Vagina (tissue), 2 donors: ENCODE results near the gene MRPL17. TPM values are rescaled to one million over a fixed set of nuclear protein-coding genes. Genes with fewer than 3 reads are reported as not detected.

Experiments
- DNase-seq, 2 donors: peaks; one replicate each; pipeline ENCODE4 v3.0.0-alpha.2; 2017; ENCODE audit errors: extremely low spot score in 2 of 2
- H3K27ac ChIP-seq: fragments of 200-600 bp; sonication (generic); one replicate; pipeline ENCODE4 v1.5.1; 2019
- H3K27me3 ChIP-seq: fragments of 200-600 bp; sonication (generic); one replicate; pipeline ENCODE4 v1.5.1; 2019
- H3K36me3 ChIP-seq, 2 donors: fragments of 200-600 bp; sonication (generic); one replicate each; pipeline ENCODE4 v1.5.1; 2017 to 2019
- H3K4me1 ChIP-seq: fragments of 200-600 bp; sonication (generic); one replicate; pipeline ENCODE4 v1.5.1; 2019
- H3K4me3 ChIP-seq, 2 donors: fragments of 200-600 bp; sonication (generic); 1 replicate in 1 of 2; 2 replicates in 1 of 2; pipeline ENCODE4 v1.5.1; 2016 to 2019
- H3K9me3 ChIP-seq: fragments of 200-600 bp; sonication (generic); one replicate; pipeline ENCODE4 v1.5.1; 2019
- POLR2A ChIP-seq, 2 donors: fragments of 450-650 bp; IDR thresholded peaks; one replicate each; pipeline ENCODE4 v1.6.1; 2017; ENCODE audit warnings: antibody characterized with exemption in 2 of 2, mild to moderate bottlenecking in 2 of 2, moderate library complexity in 2 of 2
- POLR2AphosphoS5 ChIP-seq, 2 donors: sonication (generic); formaldehyde crosslinking; IDR thresholded peaks; one replicate each; pipeline ENCODE4 v1.9.0; 2017; ENCODE audit warnings: antibody characterized with exemption in 2 of 2, mild to moderate bottlenecking in 2 of 2, low read depth in 1 of 2; ENCODE audit not compliant: insufficient read depth in 1 of 2
- intact Hi-C: fragments of 100-400 bp; cut with DNase I; formaldehyde crosslinking; loops from one replicate; pipeline ENCODE4 v1.15.1; 2023
- total RNA-seq: library from RNA; depleted of rRNA; stranded (reverse); fragments of >200 nt; gene quantifications from one replicate; pipeline ENCODE4 v1.2.3, GENCODE V29; 2016
- TF ChIP-seq, protein P1 (sequence below), 3 experiments: fragments of 450-650 bp in 2 of 3; fragments of 200-600 bp in 1 of 3; sonication (generic) in 1 of 3; IDR thresholded peaks; one replicate each; pipeline ENCODE4 v1.5.1; 2017 to 2019; ENCODE audit warnings: antibody characterized with exemption in 3 of 3, mild to moderate bottlenecking in 2 of 3, moderate library complexity in 2 of 3

The MRPL17 gene
- total RNA-seq, 1 donor from 2014 or later = 55.2 TPM

DNA sequence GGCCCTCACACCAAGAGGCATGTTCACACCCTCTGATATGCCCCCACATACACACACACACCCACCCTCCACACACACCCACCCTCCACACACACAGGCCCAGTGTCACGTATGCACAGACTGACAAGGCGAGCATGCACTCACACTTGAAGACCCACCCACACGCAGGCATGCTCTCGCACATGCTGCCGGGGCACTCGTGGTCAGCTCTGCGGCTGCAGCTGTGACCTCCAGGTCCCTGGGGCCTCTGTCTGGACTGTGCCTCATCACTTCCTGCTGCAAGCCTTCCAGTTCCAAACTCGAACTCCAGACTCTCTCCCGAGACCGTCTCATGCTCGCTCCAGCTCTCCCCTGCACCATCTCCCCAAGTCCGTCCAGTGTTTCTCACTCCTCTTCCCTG is 37.1 kb downstream of the MRPL17 start:
- Histone ChIP-seq H3K36me3 (no peaks in the 10 kb centered on the region), H3K4me1 (peaks cover 25% of the 10 kb centered on the region), H3K27me3 (no peaks in the 10 kb centered on the region), H3K4me3 (peak overlapping the region; percentile 20 to 25), H3K27ac (peak overlapping the region; percentile 63), H3K9me3 (no peaks in the 10 kb centered on the region)
- peak in 1 of 2 donors; percentile 89 for DNase-seq
- TF ChIP-seq, protein P1, sequence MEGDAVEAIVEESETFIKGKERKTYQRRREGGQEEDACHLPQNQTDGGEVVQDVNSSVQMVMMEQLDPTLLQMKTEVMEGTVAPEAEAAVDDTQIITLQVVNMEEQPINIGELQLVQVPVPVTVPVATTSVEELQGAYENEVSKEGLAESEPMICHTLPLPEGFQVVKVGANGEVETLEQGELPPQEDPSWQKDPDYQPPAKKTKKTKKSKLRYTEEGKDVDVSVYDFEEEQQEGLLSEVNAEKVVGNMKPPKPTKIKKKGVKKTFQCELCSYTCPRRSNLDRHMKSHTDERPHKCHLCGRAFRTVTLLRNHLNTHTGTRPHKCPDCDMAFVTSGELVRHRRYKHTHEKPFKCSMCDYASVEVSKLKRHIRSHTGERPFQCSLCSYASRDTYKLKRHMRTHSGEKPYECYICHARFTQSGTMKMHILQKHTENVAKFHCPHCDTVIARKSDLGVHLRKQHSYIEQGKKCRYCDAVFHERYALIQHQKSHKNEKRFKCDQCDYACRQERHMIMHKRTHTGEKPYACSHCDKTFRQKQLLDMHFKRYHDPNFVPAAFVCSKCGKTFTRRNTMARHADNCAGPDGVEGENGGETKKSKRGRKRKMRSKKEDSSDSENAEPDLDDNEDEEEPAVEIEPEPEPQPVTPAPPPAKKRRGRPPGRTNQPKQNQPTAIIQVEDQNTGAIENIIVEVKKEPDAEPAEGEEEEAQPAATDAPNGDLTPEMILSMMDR (IDR thresholded peaks at IDR 0.05) = no peak
- TF ChIP-seq POLR2A (IDR thresholded peaks at IDR 0.05) (no peak), POLR2AphosphoS5 (IDR thresholded peaks at IDR 0.05; ENCODE audit: insufficient read depth in 1 of 2, low read depth in 1 of 2) (no peak)
- intact Hi-C loops = no loop called here

DNA sequence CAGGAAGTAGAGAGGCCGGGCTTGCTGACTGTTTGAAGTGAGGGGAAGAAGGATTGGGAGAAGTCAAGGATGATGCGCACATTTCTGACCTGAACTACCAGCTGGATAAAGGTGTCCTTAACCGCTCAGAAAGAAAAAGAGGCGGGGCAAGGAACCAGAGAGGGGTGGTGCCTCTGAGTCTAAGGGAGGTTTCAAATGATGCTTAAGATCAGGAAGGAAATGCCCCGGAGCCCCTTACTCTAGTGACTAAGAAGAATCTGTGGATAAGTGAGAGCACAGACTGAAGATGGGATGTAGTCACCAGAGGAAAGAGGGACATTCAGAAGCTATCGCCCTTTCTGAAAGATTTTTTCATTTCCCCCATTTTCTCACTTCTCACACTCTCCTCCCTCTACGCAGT is 40.2 kb downstream of the MRPL17 start:
- no peak overlapping the region for H3K27ac ChIP-seq
- H3K27me3 ChIP-seq = no peaks in the 10 kb centered on the region
- DNase-seq = no peak
- H3K4me1 ChIP-seq = peaks cover 42% of the 10 kb centered on the region
- H3K36me3 ChIP-seq = peaks cover 0 to 14% of the 10 kb centered on the region in 2 donors
- H3K4me3 ChIP-seq = no peak overlapping the region
- no peaks in the 10 kb centered on the region for H3K9me3 ChIP-seq
- TF ChIP-seq POLR2AphosphoS5 (IDR thresholded peaks at IDR 0.05; ENCODE audit: insufficient read depth in 1 of 2, low read depth in 1 of 2) = no peak
- TF ChIP-seq, protein P1 (IDR thresholded peaks at IDR 0.05) = no peak
- no peak for TF ChIP-seq POLR2A (IDR thresholded peaks at IDR 0.05)
- intact Hi-C loops = no loop called here

DNA sequence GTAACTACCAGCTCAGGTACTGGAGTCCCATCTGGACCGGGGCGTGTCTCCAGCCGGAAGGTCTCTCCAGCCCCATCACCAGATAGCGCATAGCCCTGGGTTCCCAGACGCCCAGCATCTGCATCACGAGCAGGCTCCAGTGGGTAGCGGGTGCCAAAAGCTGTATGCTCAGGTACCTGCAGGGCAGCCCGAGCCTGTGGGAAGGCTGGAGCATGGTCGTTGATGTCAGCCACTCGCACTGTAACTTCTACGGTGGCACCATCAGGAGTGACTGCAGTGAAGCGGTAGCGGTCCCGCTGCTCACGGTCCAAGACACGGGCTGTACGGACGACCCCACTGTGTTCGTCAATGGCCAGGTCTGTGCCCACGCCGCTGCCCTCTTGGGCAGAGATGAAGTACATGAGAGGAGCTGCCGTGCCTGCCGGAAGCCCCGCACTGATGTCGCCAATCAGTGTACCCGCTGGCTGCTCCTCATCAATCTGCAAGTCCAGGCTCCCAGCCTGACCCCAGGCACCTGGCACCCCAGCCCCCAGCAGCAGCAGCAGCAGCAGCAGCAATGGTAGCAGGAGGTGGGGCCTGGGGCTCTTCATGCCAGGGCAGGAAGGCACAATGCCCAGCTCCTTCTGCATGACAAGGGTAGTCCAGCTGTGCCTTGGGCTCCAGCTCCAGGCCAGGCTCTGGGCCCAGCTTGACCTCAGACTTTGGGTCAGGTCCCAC is 42.0 kb downstream of the MRPL17 start:
- Histone ChIP-seq H3K4me3 (no peak overlapping the region), H3K9me3 (no peaks in the 10 kb centered on the region), H3K4me1 (peaks cover 39% of the 10 kb centered on the region), H3K27ac (no peak overlapping the region), H3K27me3 (no peaks in the 10 kb centered on the region), H3K36me3 (peaks cover 0 to 14% of the 10 kb centered on the region in 2 donors)
- TF ChIP-seq, protein P1 (IDR thresholded peaks at IDR 0.05) = no peak
- TF ChIP-seq POLR2AphosphoS5 (IDR thresholded peaks at IDR 0.05; ENCODE audit: insufficient read depth in 1 of 2, low read depth in 1 of 2) = no peak
- no peak for TF ChIP-seq POLR2A (IDR thresholded peaks at IDR 0.05)
- DNase-seq = no peak
- intact Hi-C loops = no loop called here

DNA sequence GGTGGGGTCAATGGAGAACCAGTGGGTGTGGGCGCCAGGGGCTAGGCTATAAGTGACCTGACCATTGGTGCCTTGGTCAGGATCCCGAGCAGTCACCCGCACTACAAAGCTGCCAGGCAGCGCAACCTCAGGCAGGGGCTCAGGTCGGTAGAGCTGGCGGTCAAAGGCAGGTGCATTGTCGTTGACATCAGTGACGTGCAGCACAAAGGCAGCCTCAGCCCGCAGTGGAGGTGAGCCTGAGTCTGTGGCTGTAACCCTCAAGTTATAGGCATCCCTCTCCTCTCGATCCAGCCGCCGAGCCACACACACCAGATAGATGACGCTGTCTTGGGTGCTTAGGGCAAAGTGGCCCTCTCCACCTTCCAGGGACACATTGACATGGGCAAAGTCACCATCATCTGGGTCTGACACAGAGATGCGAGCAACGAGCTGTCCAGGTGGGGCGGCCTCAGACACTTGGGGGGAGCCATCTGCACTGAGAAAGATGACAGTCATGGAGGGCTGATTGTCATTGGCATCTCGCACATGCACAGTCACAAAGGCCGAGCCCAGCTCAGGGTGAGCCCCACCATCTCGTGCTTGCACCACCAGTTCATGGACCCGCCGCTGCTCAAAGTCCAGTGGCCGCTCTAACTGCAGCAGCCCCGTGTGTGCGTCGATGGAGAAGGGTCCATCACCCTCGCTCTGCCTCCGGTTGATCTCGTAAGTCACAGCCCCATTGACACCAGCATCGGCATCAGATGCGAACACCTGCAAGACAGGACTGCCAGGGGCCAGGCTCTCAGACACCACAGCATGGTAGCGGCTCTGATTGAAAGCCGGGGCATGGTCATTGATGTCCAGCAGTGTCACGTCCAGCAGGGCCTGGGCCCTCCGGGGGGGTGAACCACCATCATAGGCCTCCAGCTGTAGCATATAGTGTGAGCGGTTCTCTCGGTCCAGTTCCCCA is 42.8 kb downstream of the MRPL17 start:
- no peak overlapping the region for H3K4me3 ChIP-seq
- no peak for DNase-seq
- H3K27ac ChIP-seq = no peak overlapping the region
- H3K36me3 ChIP-seq = peaks cover 0 to 14% of the 10 kb centered on the region in 2 donors
- H3K9me3 ChIP-seq = no peaks in the 10 kb centered on the region
- no peaks in the 10 kb centered on the region for H3K27me3 ChIP-seq
- peaks cover 39% of the 10 kb centered on the region for H3K4me1 ChIP-seq
- TF ChIP-seq POLR2AphosphoS5 (IDR thresholded peaks at IDR 0.05; ENCODE audit: insufficient read depth in 1 of 2, low read depth in 1 of 2) (no peak), POLR2A (IDR thresholded peaks at IDR 0.05) (no peak)
- TF ChIP-seq, protein P1 (IDR thresholded peaks at IDR 0.05) = no peak
- intact Hi-C loops = no loop called here
